Neural crest cell (in vitro differentiated cells): ENCODE results near the gene EVC2. TPM values are rescaled to one million over a fixed set of nuclear protein-coding genes. Genes with fewer than 3 reads are reported as not detected.
A peak's percentile ranks its signal among the peaks of the same experiment; 100 is the strongest.
"Not testable (repeated sequence)": the region's sequence is repeated elsewhere in the genome, so short reads cannot be mapped to it uniquely, and the experiment has no call there.

Experiments
- DNase-seq: peaks from one replicate; pipeline ENCODE4 v3.0.0; 2021; ENCODE audit warnings: low read depth, mixed read lengths, low spot score
- H3K27ac Mint-ChIP-seq: one replicate; pipeline ENCODE4 v1.8.0; 2021; ENCODE audit warnings: mild to moderate bottlenecking, mixed read lengths; ENCODE audit not compliant: unreplicated experiment
- H3K27me3 Mint-ChIP-seq: 2 replicates; pipeline ENCODE4 v1.8.0; 2021; ENCODE audit warnings: low read depth, mild to moderate bottlenecking, mixed read lengths
- H3K36me3 Mint-ChIP-seq: 2 replicates; pipeline ENCODE4 v1.8.0; 2021; ENCODE audit warnings: low read depth, mild to moderate bottlenecking, mixed read lengths
- H3K4me1 Mint-ChIP-seq: 2 replicates; pipeline ENCODE4 v1.8.0; 2021; ENCODE audit warnings: mixed read lengths
- H3K4me3 Mint-ChIP-seq: one replicate; pipeline ENCODE4 v1.8.0; 2021; ENCODE audit warnings: mild to moderate bottlenecking, mixed read lengths
- H3K9me3 Mint-ChIP-seq: 2 replicates; pipeline ENCODE4 v1.8.0; 2021; ENCODE audit warnings: mixed read lengths
- total RNA-seq: library from RNA; stranded (reverse); gene quantifications from 2 replicates; pipeline ENCODE4 v1.2.1, GENCODE V29; 2021
- TF ChIP-seq, protein P1 (sequence below): fragments of 200-600 bp; sonication (generic); conservative IDR thresholded peaks from 2 replicates; pipeline ENCODE4 v1.5.0; 2021; ENCODE audit warnings: antibody characterized with exemption, mild to moderate bottlenecking

The EVC2 gene
- total RNA-seq, 1 donor from 2014 or later, result 7.2 TPM

DNA sequence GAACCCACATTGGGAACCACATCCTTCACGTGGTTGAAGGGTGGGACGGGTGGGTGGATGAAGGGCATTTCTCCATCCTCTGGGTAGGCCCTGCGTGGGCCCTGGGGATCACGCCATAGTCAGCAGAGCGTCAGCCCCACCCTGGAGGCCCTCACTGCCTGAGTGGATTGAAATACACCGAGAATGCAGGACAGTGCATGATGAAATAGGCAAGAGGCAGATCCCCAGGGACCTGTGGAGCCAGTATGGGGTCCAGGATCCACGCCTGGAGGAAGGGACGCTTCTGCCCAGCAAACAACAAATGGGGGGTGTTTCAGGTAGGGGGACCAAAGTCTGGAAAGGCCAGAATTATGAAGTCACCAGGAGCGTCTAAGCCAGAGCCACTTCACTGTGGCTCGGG, 22.1 kb upstream of the EVC2 start:
- TF ChIP-seq, protein P1, sequence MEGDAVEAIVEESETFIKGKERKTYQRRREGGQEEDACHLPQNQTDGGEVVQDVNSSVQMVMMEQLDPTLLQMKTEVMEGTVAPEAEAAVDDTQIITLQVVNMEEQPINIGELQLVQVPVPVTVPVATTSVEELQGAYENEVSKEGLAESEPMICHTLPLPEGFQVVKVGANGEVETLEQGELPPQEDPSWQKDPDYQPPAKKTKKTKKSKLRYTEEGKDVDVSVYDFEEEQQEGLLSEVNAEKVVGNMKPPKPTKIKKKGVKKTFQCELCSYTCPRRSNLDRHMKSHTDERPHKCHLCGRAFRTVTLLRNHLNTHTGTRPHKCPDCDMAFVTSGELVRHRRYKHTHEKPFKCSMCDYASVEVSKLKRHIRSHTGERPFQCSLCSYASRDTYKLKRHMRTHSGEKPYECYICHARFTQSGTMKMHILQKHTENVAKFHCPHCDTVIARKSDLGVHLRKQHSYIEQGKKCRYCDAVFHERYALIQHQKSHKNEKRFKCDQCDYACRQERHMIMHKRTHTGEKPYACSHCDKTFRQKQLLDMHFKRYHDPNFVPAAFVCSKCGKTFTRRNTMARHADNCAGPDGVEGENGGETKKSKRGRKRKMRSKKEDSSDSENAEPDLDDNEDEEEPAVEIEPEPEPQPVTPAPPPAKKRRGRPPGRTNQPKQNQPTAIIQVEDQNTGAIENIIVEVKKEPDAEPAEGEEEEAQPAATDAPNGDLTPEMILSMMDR, result no peak
- peaks cover 28% of the 10 kb centered on the region for H3K36me3 Mint-ChIP-seq
- H3K27ac Mint-ChIP-seq, result peak overlapping the region; percentile 35
- no peak for DNase-seq
- no peaks in the 10 kb centered on the region for H3K9me3 Mint-ChIP-seq
- H3K4me1 Mint-ChIP-seq, result no peaks in the 10 kb centered on the region
- H3K4me3 Mint-ChIP-seq, result no peak overlapping the region
- H3K27me3 Mint-ChIP-seq, result no peaks in the 10 kb centered on the region

DNA sequence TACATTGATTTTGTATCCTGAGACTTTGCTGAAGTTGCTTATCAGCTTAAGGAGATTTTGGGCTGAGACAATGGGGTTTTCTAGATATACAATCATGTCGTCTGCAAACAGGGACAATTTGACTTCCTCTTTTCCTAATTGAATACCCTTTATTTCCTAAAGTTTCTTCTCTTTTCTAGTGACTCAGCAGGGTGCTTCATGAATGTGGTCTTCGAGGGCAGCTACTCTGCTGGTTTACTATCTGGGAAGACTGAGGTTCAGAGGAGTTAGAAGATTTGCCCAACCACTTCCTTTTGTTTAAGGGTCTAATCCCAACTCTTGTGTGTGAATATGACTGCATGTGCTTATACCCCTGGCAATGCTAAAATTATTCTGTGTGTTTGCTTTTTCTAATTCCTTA, 20.1 kb upstream of the EVC2 start:
- H3K4me3 Mint-ChIP-seq, DNase-seq, H3K4me1 Mint-ChIP-seq, H3K27me3 Mint-ChIP-seq, H3K27ac Mint-ChIP-seq, H3K9me3 Mint-ChIP-seq: not testable (repeated sequence)
- H3K36me3 Mint-ChIP-seq, result peaks cover 41% of the 10 kb centered on the region

DNA sequence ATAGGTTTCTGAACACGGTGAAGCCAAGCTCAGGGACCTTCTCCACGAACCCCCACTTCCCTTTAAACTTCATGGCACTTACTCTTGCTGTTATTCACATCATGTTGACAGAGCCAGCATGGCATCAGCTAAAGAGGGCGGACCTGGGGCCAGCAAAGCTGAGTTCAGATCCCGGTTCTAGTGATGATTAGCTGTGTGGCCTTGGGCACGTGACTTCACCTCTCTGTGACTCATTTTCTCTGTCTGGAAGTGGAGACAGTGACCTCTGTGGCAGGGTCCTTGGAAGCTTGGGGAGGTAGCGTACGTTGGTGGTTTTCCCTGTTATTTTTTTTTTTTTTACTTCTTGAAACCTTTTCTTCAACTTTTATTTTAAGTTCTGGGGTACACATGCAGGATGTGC, 16.0 kb upstream of the EVC2 start:
- peaks cover 5% of the 10 kb centered on the region for H3K4me1 Mint-ChIP-seq
- H3K4me3 Mint-ChIP-seq, result no peak overlapping the region
- no peak overlapping the region for H3K27ac Mint-ChIP-seq
- no peaks in the 10 kb centered on the region for H3K9me3 Mint-ChIP-seq
- TF ChIP-seq, protein P1, result no peak
- H3K36me3 Mint-ChIP-seq, result peaks cover 37% of the 10 kb centered on the region
- DNase-seq, result no peak
- no peaks in the 10 kb centered on the region for H3K27me3 Mint-ChIP-seq

DNA sequence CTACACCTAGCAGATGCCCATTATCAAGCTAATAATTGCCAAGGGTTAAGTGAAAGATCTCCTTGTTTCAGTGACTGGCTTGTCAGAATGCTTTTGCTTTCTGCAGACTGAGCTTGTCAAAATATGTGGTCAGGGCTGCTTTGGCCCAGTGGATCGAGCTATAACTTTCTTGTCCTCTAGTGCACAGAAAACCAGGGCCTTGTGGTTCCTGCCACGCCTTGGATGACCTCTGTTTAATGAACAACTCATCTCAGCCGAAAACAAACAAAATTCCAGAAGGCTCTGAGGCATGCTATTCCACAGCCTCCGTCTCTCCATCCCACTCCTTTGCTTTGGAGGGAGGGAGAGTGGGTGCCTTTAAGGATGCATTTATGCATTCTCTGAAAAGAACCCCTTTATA, 14.0 kb upstream of the EVC2 start:
- H3K36me3 Mint-ChIP-seq, result peaks cover 35% of the 10 kb centered on the region
- TF ChIP-seq, protein P1, result no peak
- H3K9me3 Mint-ChIP-seq, result peaks cover 2% of the 10 kb centered on the region
- H3K27me3 Mint-ChIP-seq, result no peaks in the 10 kb centered on the region
- H3K4me3 Mint-ChIP-seq, result no peak overlapping the region
- DNase-seq, result no peak
- H3K27ac Mint-ChIP-seq, result no peak overlapping the region
- peaks cover 17% of the 10 kb centered on the region for H3K4me1 Mint-ChIP-seq

DNA sequence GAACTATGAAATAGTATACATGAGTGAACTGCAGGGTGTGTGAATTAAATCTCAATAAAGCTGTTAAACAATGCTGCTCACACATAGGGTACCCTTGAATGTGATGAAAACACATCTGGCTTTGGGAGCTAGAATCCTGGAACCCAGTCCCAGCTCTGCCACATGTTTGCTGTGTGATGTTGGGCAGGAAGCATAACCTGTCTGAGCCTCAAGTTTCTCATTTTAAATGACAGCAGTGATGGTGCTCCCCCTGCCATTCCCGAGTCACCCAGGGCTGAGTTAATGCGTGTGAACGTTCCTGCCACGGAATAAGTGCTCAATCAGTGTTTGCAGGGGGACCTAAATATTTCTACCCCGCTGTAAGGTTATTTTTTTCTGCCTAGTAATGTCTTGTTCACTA, 13.6 kb upstream of the EVC2 start:
- Mint-ChIP-seq H3K27me3 (no peaks in the 10 kb centered on the region), H3K4me3 (no peak overlapping the region)

DNA sequence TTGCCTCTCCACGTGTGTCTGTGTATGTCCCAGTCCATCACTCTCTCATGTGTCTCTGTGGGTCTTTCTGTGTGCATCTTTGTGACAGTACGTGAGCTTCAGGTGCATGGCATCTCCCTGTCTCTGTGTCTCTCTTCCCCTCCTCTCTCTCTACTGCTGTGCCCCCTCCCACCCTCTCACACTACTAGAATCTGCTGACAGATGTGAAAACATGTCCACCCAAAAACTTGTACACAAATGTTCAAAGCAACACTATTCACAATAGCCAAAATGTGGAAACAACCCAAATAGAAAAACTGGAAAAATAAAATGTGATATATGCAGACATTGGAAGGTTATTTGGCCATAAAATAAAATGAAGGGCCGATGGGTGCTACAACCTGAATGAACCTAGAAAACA, 12.6 kb upstream of the EVC2 start:
- Mint-ChIP-seq H3K9me3 (peaks cover 2% of the 10 kb centered on the region), H3K27ac (no peak overlapping the region), H3K4me1 (peaks cover 18% of the 10 kb centered on the region), H3K4me3 (no peak overlapping the region), H3K27me3 (no peaks in the 10 kb centered on the region), H3K36me3 (peaks cover 41% of the 10 kb centered on the region)
- DNase-seq, result no peak
- TF ChIP-seq, protein P1, result no peak

More for the DNA sequence above, 13.6 kb upstream of the EVC2 start:
- Mint-ChIP-seq H3K27ac (no peak overlapping the region), H3K36me3 (peaks cover 39% of the 10 kb centered on the region), H3K9me3 (peaks cover 2% of the 10 kb centered on the region), H3K4me1 (peaks cover 18% of the 10 kb centered on the region)
- TF ChIP-seq, protein P1, result no peak
- DNase-seq, result no peak
